HFFc6 (cell line): ENCODE results near the gene TCTN2. TPM values are rescaled to one million over a fixed set of nuclear protein-coding genes. Genes with fewer than 3 reads are reported as not detected.

ENCODE experiments used
- DNase-seq: peaks from one replicate; pipeline ENCODE4 v3.0.0-alpha.2; 2018
- H3K27ac Mint-ChIP-seq: 2 replicates; pipeline ENCODE4 v1.8.0; 2020; ENCODE audit warnings: mild to moderate bottlenecking, mixed read lengths
- H3K27me3 Mint-ChIP-seq: 2 replicates; pipeline ENCODE4 v1.8.0; 2021; ENCODE audit warnings: mild to moderate bottlenecking, moderate library complexity, mixed read lengths; ENCODE audit not compliant: insufficient read depth
- H3K36me3 Mint-ChIP-seq: 2 replicates; pipeline ENCODE4 v1.8.0; 2021; ENCODE audit warnings: low read depth, mixed read lengths
- H3K4me1 Mint-ChIP-seq: 2 replicates; pipeline ENCODE4 v1.8.0; 2020; ENCODE audit warnings: low read depth, mixed read lengths
- H3K4me3 Mint-ChIP-seq: 2 replicates; pipeline ENCODE4 v1.8.0; 2020; ENCODE audit warnings: mild to moderate bottlenecking, moderate library complexity, mixed read lengths
- H3K9me3 Mint-ChIP-seq: 2 replicates; pipeline ENCODE4 v1.8.0; 2020; ENCODE audit warnings: mild to moderate bottlenecking, mixed read lengths
- total RNA-seq, 6 experiments: library from RNA; stranded (reverse); fragmentation: NEBNext Ultra II Directional; extraction: Animal tissue kit (Norgen Biotek cat#: 25700); gene quantifications; 2 replicates in 1 of 6; 3 replicates in 5 of 6; pipeline ENCODE4 v1.2.3, GENCODE V29; 2021
- TF ChIP-seq, protein P1 (sequence below): fragments of 200-600 bp; sonication (generic); IDR thresholded peaks from 2 replicates; pipeline ENCODE4 v1.5.0; 2021; ENCODE audit warnings: antibody characterized with exemption, mild to moderate bottlenecking

TCTN2 gene
- total RNA-seq, 6 experiments from 2014 or later = 6.5 to 11.2 (median 9.5) TPM

DNA sequence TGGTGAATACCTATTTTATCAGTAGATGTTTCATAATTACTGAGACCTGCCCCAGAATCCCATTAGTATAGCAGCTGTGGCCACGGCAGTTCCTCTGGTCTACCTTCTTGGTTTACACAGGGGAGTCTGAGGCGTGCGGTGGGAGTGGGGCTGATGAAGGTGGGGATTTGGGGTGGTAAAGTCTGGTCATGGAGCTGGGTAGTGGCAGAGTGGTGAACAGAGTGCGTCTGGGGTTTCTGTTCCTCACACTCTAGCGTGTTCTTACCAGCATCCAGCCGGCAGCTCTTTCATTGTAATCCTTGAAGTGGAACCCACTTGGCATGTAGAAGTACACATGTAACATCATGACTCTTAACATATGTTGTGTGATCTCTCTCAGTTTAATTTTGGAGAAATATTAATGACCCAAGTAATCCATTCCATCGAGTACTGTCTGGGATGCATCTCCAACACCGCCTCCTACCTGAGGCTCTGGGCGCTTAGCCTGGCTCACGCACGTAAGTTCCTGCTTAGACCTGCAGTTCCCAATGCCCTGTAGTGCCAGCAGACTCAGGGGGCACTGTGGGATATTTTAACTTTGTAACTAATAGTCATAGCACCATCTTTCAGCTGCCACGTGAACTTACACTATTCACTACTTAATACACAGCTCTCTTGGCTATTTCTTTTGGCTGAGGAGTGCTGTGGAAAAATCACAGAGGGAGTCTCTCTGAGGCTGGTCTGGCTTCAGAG is 83.3 kb downstream of the TCTN2 start:
- no peak overlapping the region for H3K27ac Mint-ChIP-seq
- peaks cover 7% of the 10 kb centered on the region; the same call in 1 of the 2 replicates for H3K36me3 Mint-ChIP-seq
- H3K27me3 Mint-ChIP-seq = peaks cover 2% of the 10 kb centered on the region
- H3K4me1 Mint-ChIP-seq = no peaks in the 10 kb centered on the region
- TF ChIP-seq, protein P1, sequence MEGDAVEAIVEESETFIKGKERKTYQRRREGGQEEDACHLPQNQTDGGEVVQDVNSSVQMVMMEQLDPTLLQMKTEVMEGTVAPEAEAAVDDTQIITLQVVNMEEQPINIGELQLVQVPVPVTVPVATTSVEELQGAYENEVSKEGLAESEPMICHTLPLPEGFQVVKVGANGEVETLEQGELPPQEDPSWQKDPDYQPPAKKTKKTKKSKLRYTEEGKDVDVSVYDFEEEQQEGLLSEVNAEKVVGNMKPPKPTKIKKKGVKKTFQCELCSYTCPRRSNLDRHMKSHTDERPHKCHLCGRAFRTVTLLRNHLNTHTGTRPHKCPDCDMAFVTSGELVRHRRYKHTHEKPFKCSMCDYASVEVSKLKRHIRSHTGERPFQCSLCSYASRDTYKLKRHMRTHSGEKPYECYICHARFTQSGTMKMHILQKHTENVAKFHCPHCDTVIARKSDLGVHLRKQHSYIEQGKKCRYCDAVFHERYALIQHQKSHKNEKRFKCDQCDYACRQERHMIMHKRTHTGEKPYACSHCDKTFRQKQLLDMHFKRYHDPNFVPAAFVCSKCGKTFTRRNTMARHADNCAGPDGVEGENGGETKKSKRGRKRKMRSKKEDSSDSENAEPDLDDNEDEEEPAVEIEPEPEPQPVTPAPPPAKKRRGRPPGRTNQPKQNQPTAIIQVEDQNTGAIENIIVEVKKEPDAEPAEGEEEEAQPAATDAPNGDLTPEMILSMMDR = no peak
- H3K4me3 Mint-ChIP-seq = no peak overlapping the region
- no peaks in the 10 kb centered on the region for H3K9me3 Mint-ChIP-seq
- no peak for DNase-seq

DNA sequence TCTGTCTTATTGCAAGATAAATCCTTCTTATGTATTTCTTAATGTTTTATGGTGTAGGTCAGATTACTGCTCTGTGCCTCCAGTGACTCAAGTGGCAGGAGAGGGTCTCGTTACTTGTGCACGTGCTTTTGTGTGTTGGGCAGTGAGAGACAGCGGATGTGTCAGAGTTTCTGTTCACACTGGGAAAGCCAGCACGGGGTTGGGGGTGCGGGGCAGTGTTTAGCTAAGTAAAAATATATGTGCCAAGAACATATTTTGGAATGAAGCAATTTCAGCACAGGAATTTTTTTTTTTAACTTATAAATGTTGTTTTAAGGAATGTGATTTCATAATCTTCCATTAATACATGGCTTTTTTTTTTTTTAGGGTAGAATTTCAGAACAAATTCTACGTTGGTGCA is 86.6 kb downstream of the TCTN2 start:
- TF ChIP-seq, protein P1 = no peak
- no peaks in the 10 kb centered on the region for H3K4me1 Mint-ChIP-seq
- H3K36me3 Mint-ChIP-seq = no peaks in the 10 kb centered on the region
- no peaks in the 10 kb centered on the region for H3K9me3 Mint-ChIP-seq
- peaks cover 5% of the 10 kb centered on the region for H3K27me3 Mint-ChIP-seq
- H3K4me3 Mint-ChIP-seq = no peak overlapping the region
- no peak for DNase-seq
- no peak overlapping the region for H3K27ac Mint-ChIP-seq

Other genes with a start within 250 kb of the TCTN2 start
- gene RILPL2, start 234.4 kb upstream of the TCTN2 start, total RNA-seq = 1 to 10 TPM; 4.4 to 6.0 (median 5.5) TPM
- 10 to 100 TPM; 13.0 to 20.0 (median 14.8) TPM for gene SNRNP35, start 213.0 kb upstream of the TCTN2 start, total RNA-seq
- gene RILPL1, start 137.4 kb upstream of the TCTN2 start, total RNA-seq = 10 to 100 TPM; 15.2 to 18.9 (median 16.9) TPM
- 100 to 1,000 TPM; 383 to 448 (median 405) TPM for gene TMED2, start 86.6 kb upstream of the TCTN2 start, total RNA-seq
- 10 to 100 TPM; 13.4 to 18.4 (median 14.3) TPM for gene DDX55, start 69.0 kb upstream of the TCTN2 start, total RNA-seq
- gene EIF2B1, start 37.4 kb upstream of the TCTN2 start, total RNA-seq = 10 to 100 TPM; 48.7 to 51.9 (median 50.3) TPM
- gene GTF2H3, start 37.3 kb upstream of the TCTN2 start, total RNA-seq = 10 to 100 TPM; 34.9 to 47.5 (median 43.0) TPM
- gene ATP6V0A2, start 41.2 kb downstream of the TCTN2 start, total RNA-seq = 10 to 100 TPM; 14.0 to 16.8 (median 15.6) TPM
- gene DNAH10, start 91.2 kb downstream of the TCTN2 start, total RNA-seq = 1 to 10 TPM in 1 of 6 experiments, under 1 TPM in 5; 0.19 to 1.1 (median 0.64) TPM